IMR-90 (cell line): ENCODE data around the gene SGMS1. TPM values are rescaled to one million over a fixed set of nuclear protein-coding genes. Genes with fewer than 3 reads are reported as not detected.

Experiments used
- ATAC-seq: fragments of 200-7000 bp; cut with Tn5 transposase; 2 replicates; pipeline ENCODE4 v1.9.1; 2020; ENCODE audit warnings: low read depth, mild to moderate bottlenecking, moderate library complexity
- BruUV-seq: library from RNA; stranded (reverse); fragments of 400-500 nt; replicated peaks from 2 replicates; lab custom pipeline; 2021; lab: Mats Ljungman, UMichigan
- CTCF ChIA-PET: fragments of 300-600 bp; formaldehyde crosslinking; extraction: SDS; loops from one replicate; lab custom pipeline; 2021; ENCODE audit warnings: antibody characterized with exemption; lab: Yijun Ruan, JAX
- POLR2A ChIA-PET: fragments of 300-600 bp; sonication (Branson Sonifier 250); formaldehyde crosslinking; loops from one replicate; lab custom pipeline; 2022; ENCODE audit warnings: antibody characterized with exemption; ENCODE audit not compliant: unreplicated experiment; lab: Charles Lee
- DNase-seq: peaks from one replicate; pipeline ENCODE4 v3.0.0; 2013
- H2AFZ ChIP-seq: replicated peaks from 2 replicates; pipeline ENCODE3; 2013; ENCODE audit warnings: low read length, mild to moderate bottlenecking; ENCODE audit not compliant: poor library complexity
- H2AK5ac ChIP-seq: 2 replicates; pipeline ENCODE4 v1.6.1; 2013; ENCODE audit warnings: low read depth, low read length, inconsistent platforms
- H2AK9ac ChIP-seq: replicated peaks from 2 replicates; pipeline ENCODE3; 2013; ENCODE audit warnings: mild to moderate bottlenecking, low read depth, low read length, moderate library complexity; ENCODE audit not compliant: poor library complexity
- H2BK120ac ChIP-seq: 2 replicates; pipeline ENCODE4 v1.6.1; 2013; ENCODE audit warnings: low read depth, low read length, inconsistent platforms
- H2BK15ac ChIP-seq: 3 replicates; pipeline ENCODE4 v1.6.1; 2013; ENCODE audit warnings: low read depth, low read length, inconsistent platforms
- H2BK20ac ChIP-seq: 2 replicates; pipeline ENCODE4 v1.6.1; 2013; ENCODE audit warnings: low read depth, mild to moderate bottlenecking, inconsistent platforms, low read length, moderate library complexity
- H2BK5ac ChIP-seq: 2 replicates; pipeline ENCODE4 v1.6.1; 2013; ENCODE audit warnings: mild to moderate bottlenecking, low read depth, low read length, inconsistent platforms; ENCODE audit not compliant: poor library complexity, severe bottlenecking
- H3K14ac ChIP-seq: replicated peaks from 2 replicates; pipeline ENCODE4 v1.6.1; 2013; ENCODE audit warnings: low read depth, low read length, inconsistent platforms
- H3K18ac ChIP-seq: 2 replicates; pipeline ENCODE4 v1.6.1; 2013; ENCODE audit warnings: low read depth, low read length, control low read depth
- H3K23ac ChIP-seq: 2 replicates; pipeline ENCODE4 v1.6.1; 2013; ENCODE audit warnings: low read depth, low read length, inconsistent platforms
- H3K27ac ChIP-seq: 2 replicates; pipeline ENCODE4 v1.5.1; 2013; ENCODE audit warnings: mild to moderate bottlenecking, control low read depth, low read length; ENCODE audit not compliant: insufficient read depth
- H3K27me3 ChIP-seq: 2 replicates; pipeline ENCODE4 v1.6.1; 2013; ENCODE audit warnings: low read length; ENCODE audit not compliant: control insufficient read depth, insufficient read depth
- H3K36me3 ChIP-seq: 2 replicates; pipeline ENCODE4 v1.6.1; 2013; ENCODE audit warnings: low read length, mixed read lengths; ENCODE audit not compliant: control insufficient read depth, insufficient read depth
- H3K4ac ChIP-seq: 2 replicates; pipeline ENCODE4 v1.6.1; 2013; ENCODE audit warnings: low read depth, low read length, inconsistent platforms
- H3K4me1 ChIP-seq: 2 replicates; pipeline ENCODE4 v1.6.1; 2013; ENCODE audit warnings: low read length, mixed read lengths; ENCODE audit not compliant: control insufficient read depth, insufficient read depth
- H3K4me2 ChIP-seq: 2 replicates; pipeline ENCODE4 v1.6.1; 2013; ENCODE audit warnings: low read depth, mild to moderate bottlenecking, control low read depth, low read length, moderate library complexity
- H3K4me3 ChIP-seq: 2 replicates; pipeline ENCODE4 v1.5.1; 2013; ENCODE audit warnings: low read depth, mild to moderate bottlenecking, control low read depth, low read length, moderate library complexity; ENCODE audit not compliant: insufficient read depth
- H3K56ac ChIP-seq: 2 replicates; pipeline ENCODE4 v1.6.1; 2013; ENCODE audit warnings: low read length, inconsistent platforms; ENCODE audit not compliant: insufficient read depth; ENCODE audit errors: extremely low read depth
- H3K79me1 ChIP-seq, 2 experiments: 2 replicates each; pipeline ENCODE4 v1.6.1; 2013; ENCODE audit warnings: low read length in 2 of 2, inconsistent platforms in 1 of 2, low read depth in 1 of 2
- H3K9ac ChIP-seq: 2 replicates; pipeline ENCODE4 v1.6.1; 2013; ENCODE audit warnings: low read depth, low read length, control low read depth
- H3K9me1 ChIP-seq: 2 replicates; pipeline ENCODE4 v1.6.1; 2013; ENCODE audit warnings: low read length, inconsistent platforms; ENCODE audit not compliant: insufficient read depth
- H3K9me3 ChIP-seq: 2 replicates; pipeline ENCODE4 v1.6.1; 2013; ENCODE audit warnings: low read length; ENCODE audit not compliant: control insufficient read depth, insufficient read depth
- H4K20me1 ChIP-seq: 2 replicates; pipeline ENCODE4 v1.6.1; 2013; ENCODE audit warnings: low read length, inconsistent platforms; ENCODE audit not compliant: insufficient read depth
- H4K5ac ChIP-seq: 2 replicates; pipeline ENCODE4 v1.6.1; 2013; ENCODE audit warnings: mild to moderate bottlenecking, low read depth, low read length, control low read depth
- H4K8ac ChIP-seq, 2 experiments: 2 replicates each; pipeline ENCODE4 v1.6.1; 2013; ENCODE audit warnings: low read depth in 2 of 2, low read length in 2 of 2, control low read depth in 1 of 2, inconsistent platforms in 1 of 2
- H4K91ac ChIP-seq: 2 replicates; pipeline ENCODE4 v1.6.1; 2013; ENCODE audit warnings: low read depth, low read length, inconsistent platforms; ENCODE audit not compliant: insufficient read depth
- BHLHE40 ChIP-seq: fragments of 150-350 bp; IDR thresholded peaks from 2 replicates; pipeline ENCODE4 v1.6.1; 2016; ENCODE audit warnings: mild to moderate bottlenecking, low read depth, low read length
- MAFK ChIP-seq: IDR thresholded peaks from 2 replicates; pipeline ENCODE4 v1.6.1; 2012; ENCODE audit warnings: low read depth, low read length, improper control_type of control experiment
- MXI1 ChIP-seq: IDR thresholded peaks from 2 replicates; pipeline ENCODE4 v1.6.1; 2012; ENCODE audit warnings: low read depth, mild to moderate bottlenecking, low read length, moderate library complexity, borderline replicate concordance
- NFE2L2 ChIP-seq: fragments of 150-350 bp; IDR thresholded peaks from 2 replicates; pipeline ENCODE4 v1.6.1; 2016; ENCODE audit warnings: low read depth, mild to moderate bottlenecking, low read length
- RCOR1 ChIP-seq: IDR thresholded peaks from 2 replicates; pipeline ENCODE4 v1.6.1; 2012; ENCODE audit warnings: mild to moderate bottlenecking, low read length, improper control_type of control experiment; ENCODE audit not compliant: insufficient replicate concordance
- SMC3 ChIP-seq: fragments of 150-350 bp; IDR thresholded peaks from 2 replicates; pipeline ENCODE4 v1.6.1; 2016; ENCODE audit warnings: low read depth, mild to moderate bottlenecking, antibody characterized with exemption, low read length, moderate library complexity
- USF2 ChIP-seq: fragments of 150-350 bp; IDR thresholded peaks from 2 replicates; pipeline ENCODE4 v1.6.1; 2017; ENCODE audit warnings: mild to moderate bottlenecking, antibody characterized with exemption, low read length, low read depth
- WGBS, 2 experiments: methylation state at CpG; one replicate each; pipeline versions ENCODE4 v1.1.5 to v1.1.7; 2013; ENCODE audit warnings: missing lambda C conversion rate in 2 of 2; ENCODE audit not compliant: insufficient read length in 1 of 2; ENCODE audit errors: extremely low coverage in 2 of 2; 5-methylcytosine and 5-hydroxymethylcytosine counted together
- dilution Hi-C: fragments of 300-500 bp; cut with HindIII; formaldehyde crosslinking; loops from one replicate; pipeline ENCODE4 v1.14.3; 2018; ENCODE audit warnings: low sequenced_read_pairs; ENCODE audit not compliant: unreplicated experiment
- in situ Hi-C: fragments of 300-500 bp; cut with MboI; formaldehyde crosslinking; loops from 3 replicates; pipeline ENCODE4 v1.14.3; 2019; ENCODE audit warnings: low sequenced_read_pairs, inconsistent platforms, mixed read lengths
- intact Hi-C: fragments of 100-400 bp; cut with micrococcal nuclease; formaldehyde crosslinking; loops from 2 replicates; pipeline ENCODE4 v1.10.0; 2022
- polyA plus RNA-seq, 3 experiments: library from polyadenylated mRNA; depleted of rRNA; stranded (reverse); fragments of >200 nt; gene quantifications; 2 replicates each; pipeline ENCODE4 v1.2.3, GENCODE V29; 2012; ENCODE audit warnings: low replicate concordance in 1 of 3
- total RNA-seq: library from RNA; depleted of rRNA; stranded (reverse); fragments of >200 nt; gene quantifications from 2 replicates; pipeline ENCODE4 v1.2.3, GENCODE V29; 2012

Gene SGMS1
- total and polyA plus RNA-seq, 2 of the 4 experiments (the other 2 are of a cell fraction) = 9.8 to 30.8 TPM

- no peak overlapping the region for H3K23ac ChIP-seq
- H3K4me3 ChIP-seq = no peak overlapping the region
- H3K18ac ChIP-seq = no peak overlapping the region
- no peaks in the 10 kb centered on the region for H3K9me1 ChIP-seq
- no peak overlapping the region for H3K27ac ChIP-seq
- no peak overlapping the region for H3K56ac ChIP-seq
- H2BK5ac ChIP-seq = no peak overlapping the region
- H3K36me3 ChIP-seq = peaks cover 9% of the 10 kb centered on the region
- H3K9me3 ChIP-seq = no peaks in the 10 kb centered on the region
- TSS peak; percentile 64 for BruUV-seq
- H3K4ac ChIP-seq = no peak overlapping the region
- no peak overlapping the region for H3K9ac ChIP-seq
- H4K5ac ChIP-seq = no peak overlapping the region
- H4K8ac ChIP-seq = no peak overlapping the region
- no peak overlapping the region for H2BK120ac ChIP-seq
- H2AK9ac ChIP-seq = no peak overlapping the region
- no peak overlapping the region for H3K14ac ChIP-seq
- H2AFZ ChIP-seq = no peak overlapping the region
- H2BK15ac ChIP-seq = no peak overlapping the region
- intact Hi-C loops = no loop called here
- no peak overlapping the region for H4K91ac ChIP-seq
- TF ChIP-seq BHLHE40 = no peak
- TF ChIP-seq MAFK = no peak
- TF ChIP-seq SMC3 = no peak
- TF ChIP-seq USF2 = no peak
- TF ChIP-seq MXI1 = no peak
- TF ChIP-seq RCOR1 = no peak
- TF ChIP-seq NFE2L2 = no peak
- dilution Hi-C loops = no loop called here
- CTCF ChIA-PET = no interaction called here
- in situ Hi-C loops = no loop called here
- POLR2A ChIA-PET = no interaction called here
- ATAC-seq (no peak), DNase-seq (no peak)
- no peaks in the 10 kb centered on the region for H3K27me3 ChIP-seq
- H3K4me2 ChIP-seq = no peak overlapping the region
- peaks cover 18 to 35% of the 10 kb centered on the region in 2 experiments for H3K79me1 ChIP-seq
- H3K4me1 ChIP-seq = no peaks in the 10 kb centered on the region
- no peak overlapping the region for H2BK20ac ChIP-seq
- no peak overlapping the region for H2AK5ac ChIP-seq
- no CpG with 5 or more reads among the region's 12 CpGs for WGBS, 2 experiments
- no peaks in the 10 kb centered on the region; the same call in 1 of the 2 replicates for H4K20me1 ChIP-seq
Observed at GRCh38 chr10:50343702-50344331, 279.9 kb downstream of the SGMS1 start.
